GM23338 (cell line): ENCODE data around the gene FLOT1. TPM values are rescaled to one million over a fixed set of nuclear protein-coding genes. Genes with fewer than 3 reads are reported as not detected.

Source experiments
- ATAC-seq: fragments of 200-7000 bp; cut with Tn5 transposase; 3 replicates; pipeline ENCODE4 v1.9.1; 2020
- DNase-seq: peaks from one replicate; pipeline ENCODE4 v3.0.0-alpha.2; 2015; ENCODE audit warnings: low spot score
- H2AFZ ChIP-seq: fragments of 200-600 bp; sonication (generic); 2 replicates; pipeline ENCODE4 v1.8.0; 2016; ENCODE audit warnings: antibody characterized with exemption, mild to moderate bottlenecking, moderate library complexity
- H3F3A ChIP-seq: fragments of 200-600 bp; sonication (generic); replicated peaks from 2 replicates; pipeline ENCODE4 v1.8.0; 2017; ENCODE audit warnings: antibody characterized with exemption, mixed run types, low read depth
- H3K27ac ChIP-seq: fragments of 200-600 bp; sonication (generic); 2 replicates; pipeline ENCODE4 v1.6.1; 2016; ENCODE audit warnings: low read depth
- H3K27me3 ChIP-seq: fragments of 200-600 bp; sonication (generic); 2 replicates; pipeline ENCODE4 v1.8.0; 2016; ENCODE audit warnings: mild to moderate bottlenecking, mixed run types, moderate library complexity; ENCODE audit not compliant: insufficient read depth
- H3K36me3 ChIP-seq: fragments of 200-600 bp; sonication (generic); 2 replicates; pipeline ENCODE4 v1.8.0; 2016; ENCODE audit warnings: mild to moderate bottlenecking; ENCODE audit not compliant: insufficient read depth
- H3K4me1 ChIP-seq: fragments of 200-600 bp; sonication (generic); 2 replicates; pipeline ENCODE4 v1.8.0; 2016; ENCODE audit warnings: mild to moderate bottlenecking, moderate library complexity; ENCODE audit not compliant: insufficient read depth
- H3K4me2 ChIP-seq: fragments of 200-600 bp; sonication (generic); 2 replicates; pipeline ENCODE4 v1.7.1; 2017; ENCODE audit warnings: mixed run types
- H3K4me3 ChIP-seq: fragments of 200-600 bp; sonication (generic); 2 replicates; pipeline ENCODE4 v1.6.1; 2016; ENCODE audit warnings: mixed run types
- H3K79me2 ChIP-seq: fragments of 200-600 bp; sonication (generic); replicated peaks from 2 replicates; pipeline ENCODE4 v1.8.0; 2017; ENCODE audit warnings: mild to moderate bottlenecking; ENCODE audit not compliant: insufficient read depth
- H3K9me2 ChIP-seq: fragments of 200-600 bp; sonication (generic); 2 replicates; pipeline ENCODE4 v1.8.0; 2017; ENCODE audit not compliant: insufficient read depth
- H4K20me1 ChIP-seq: fragments of 200-600 bp; sonication (generic); replicated peaks from 2 replicates; pipeline ENCODE4 v1.8.0; 2017; ENCODE audit warnings: mild to moderate bottlenecking; ENCODE audit not compliant: insufficient read depth
- H3K27ac Mint-ChIP-seq: 2 replicates; pipeline ENCODE4 v1.8.0; 2020; ENCODE audit warnings: inconsistent platforms, mild to moderate bottlenecking, moderate library complexity, mixed read lengths
- H3K27me3 Mint-ChIP-seq: 3 replicates; pipeline ENCODE4 v1.8.0; 2022; ENCODE audit warnings: low read depth, mild to moderate bottlenecking, moderate library complexity, mixed read lengths, inconsistent platforms; ENCODE audit not compliant: insufficient read depth, poor library complexity
- H3K36me3 Mint-ChIP-seq: 3 replicates; pipeline ENCODE4 v1.8.0; 2021; ENCODE audit warnings: low read depth, mild to moderate bottlenecking, inconsistent platforms, moderate library complexity, mixed read lengths
- H3K4me1 Mint-ChIP-seq: 3 replicates; pipeline ENCODE4 v1.8.0; 2020; ENCODE audit warnings: mild to moderate bottlenecking, inconsistent platforms, mixed read lengths
- H3K4me3 Mint-ChIP-seq: 3 replicates; pipeline ENCODE4 v1.8.0; 2021; ENCODE audit warnings: moderate library complexity, mild to moderate bottlenecking, inconsistent platforms, mixed read lengths
- H3K9me3 Mint-ChIP-seq: 3 replicates; pipeline ENCODE4 v1.8.0; 2020; ENCODE audit warnings: moderate library complexity, mild to moderate bottlenecking, inconsistent platforms, mixed read lengths
- CREB1 ChIP-seq: fragments of 250-450 bp; sonication (Bioruptor Pico); IDR thresholded peaks from 2 replicates; pipeline ENCODE4 v1.5.0; 2020; ENCODE audit warnings: low read depth, mild to moderate bottlenecking, moderate library complexity
- CTCF ChIP-seq, 2 experiments: fragments of 200-600 bp in 1 of 2; sonication (generic) in 1 of 2; conservative IDR thresholded peaks; 2 replicates each; pipeline versions ENCODE4 v1.5.1 to v1.6.1; 2016 to 2017; ENCODE audit warnings: antibody characterized with exemption in 2 of 2, low read depth in 2 of 2, mild to moderate bottlenecking in 2 of 2, moderate library complexity in 1 of 2
- EZH2phosphoT487 ChIP-seq: fragments of 200-600 bp; sonication (generic); IDR thresholded peaks from one replicate; pipeline ENCODE4 v1.8.1; 2018; ENCODE audit warnings: antibody characterized with exemption; ENCODE audit not compliant: unreplicated experiment
- JUNB ChIP-seq: IDR thresholded peaks from one replicate; pipeline ENCODE4 v1.6.1; 2016; ENCODE audit warnings: antibody characterized with exemption; ENCODE audit not compliant: unreplicated experiment
- POLR2AphosphoS5 ChIP-seq: IDR thresholded peaks from 2 replicates; pipeline ENCODE4 v1.6.1; 2016; ENCODE audit warnings: antibody characterized with exemption, low read depth
- STAT1 ChIP-seq: IDR thresholded peaks from one replicate; pipeline ENCODE4 v1.6.1; 2016; ENCODE audit warnings: antibody characterized with exemption; ENCODE audit not compliant: unreplicated experiment
- ZNF114 ChIP-seq: fragments of 250-450 bp; sonication (Bioruptor Pico); IDR thresholded peaks from 2 replicates; pipeline ENCODE4 v1.5.0; 2020; ENCODE audit warnings: mild to moderate bottlenecking, moderate library complexity
- polyA plus RNA-seq: library from polyadenylated mRNA; unstranded; fragments of >200 nt; fragmentation: Nextera tagmentation; extraction: Ambion mirVana; gene quantifications from 2 replicates; pipeline ENCODE4 v1.2.1, GENCODE V29; 2016
- total RNA-seq: library from RNA; depleted of rRNA; stranded (reverse); fragments of >200 nt; shearing (Covaris generic); gene quantifications from 2 replicates; pipeline ENCODE4 v1.2.3, GENCODE V29; 2014
- TF ChIP-seq, protein P1 (sequence below): fragments of 250-450 bp; sonication (Bioruptor Pico); IDR thresholded peaks from 2 replicates; pipeline ENCODE4 v1.5.0; 2020; ENCODE audit warnings: mild to moderate bottlenecking, moderate library complexity
- TF ChIP-seq, protein P2 (sequence below): IDR thresholded peaks from one replicate; pipeline ENCODE4 v1.6.1; 2018; ENCODE audit warnings: antibody characterized with exemption; ENCODE audit not compliant: unreplicated experiment

Gene FLOT1
- total and polyA plus RNA-seq, 2 experiments from 2014 or later = 72.2 to 94.5 TPM

DNA sequence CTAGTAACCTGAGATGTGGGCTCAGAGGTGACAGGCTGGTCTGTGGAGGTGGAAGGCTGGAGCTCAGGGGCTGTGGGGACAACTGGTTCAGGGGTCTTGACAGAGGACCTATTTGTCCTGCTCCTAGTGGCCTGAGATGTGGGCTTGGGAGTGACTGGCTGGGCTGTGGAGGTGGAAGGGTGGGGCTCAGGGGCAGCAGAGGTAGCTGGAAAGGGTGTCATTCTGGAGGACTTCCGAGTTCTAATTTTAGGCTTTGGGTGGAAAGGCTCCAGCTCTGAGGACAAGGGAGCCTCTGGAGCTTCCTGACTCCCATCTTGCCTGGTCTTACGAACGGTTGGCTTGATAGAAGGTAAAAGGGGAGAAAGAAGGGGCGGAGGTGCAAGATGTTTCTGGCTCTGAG, 36.9 kb downstream of the FLOT1 start:
- H3F3A ChIP-seq = 0 out of 2 replicates have a peak, but pooled peaks cover 3% of the 10 kb centered on the region
- no peak for TF ChIP-seq EZH2phosphoT487
- TF ChIP-seq, protein P1, sequence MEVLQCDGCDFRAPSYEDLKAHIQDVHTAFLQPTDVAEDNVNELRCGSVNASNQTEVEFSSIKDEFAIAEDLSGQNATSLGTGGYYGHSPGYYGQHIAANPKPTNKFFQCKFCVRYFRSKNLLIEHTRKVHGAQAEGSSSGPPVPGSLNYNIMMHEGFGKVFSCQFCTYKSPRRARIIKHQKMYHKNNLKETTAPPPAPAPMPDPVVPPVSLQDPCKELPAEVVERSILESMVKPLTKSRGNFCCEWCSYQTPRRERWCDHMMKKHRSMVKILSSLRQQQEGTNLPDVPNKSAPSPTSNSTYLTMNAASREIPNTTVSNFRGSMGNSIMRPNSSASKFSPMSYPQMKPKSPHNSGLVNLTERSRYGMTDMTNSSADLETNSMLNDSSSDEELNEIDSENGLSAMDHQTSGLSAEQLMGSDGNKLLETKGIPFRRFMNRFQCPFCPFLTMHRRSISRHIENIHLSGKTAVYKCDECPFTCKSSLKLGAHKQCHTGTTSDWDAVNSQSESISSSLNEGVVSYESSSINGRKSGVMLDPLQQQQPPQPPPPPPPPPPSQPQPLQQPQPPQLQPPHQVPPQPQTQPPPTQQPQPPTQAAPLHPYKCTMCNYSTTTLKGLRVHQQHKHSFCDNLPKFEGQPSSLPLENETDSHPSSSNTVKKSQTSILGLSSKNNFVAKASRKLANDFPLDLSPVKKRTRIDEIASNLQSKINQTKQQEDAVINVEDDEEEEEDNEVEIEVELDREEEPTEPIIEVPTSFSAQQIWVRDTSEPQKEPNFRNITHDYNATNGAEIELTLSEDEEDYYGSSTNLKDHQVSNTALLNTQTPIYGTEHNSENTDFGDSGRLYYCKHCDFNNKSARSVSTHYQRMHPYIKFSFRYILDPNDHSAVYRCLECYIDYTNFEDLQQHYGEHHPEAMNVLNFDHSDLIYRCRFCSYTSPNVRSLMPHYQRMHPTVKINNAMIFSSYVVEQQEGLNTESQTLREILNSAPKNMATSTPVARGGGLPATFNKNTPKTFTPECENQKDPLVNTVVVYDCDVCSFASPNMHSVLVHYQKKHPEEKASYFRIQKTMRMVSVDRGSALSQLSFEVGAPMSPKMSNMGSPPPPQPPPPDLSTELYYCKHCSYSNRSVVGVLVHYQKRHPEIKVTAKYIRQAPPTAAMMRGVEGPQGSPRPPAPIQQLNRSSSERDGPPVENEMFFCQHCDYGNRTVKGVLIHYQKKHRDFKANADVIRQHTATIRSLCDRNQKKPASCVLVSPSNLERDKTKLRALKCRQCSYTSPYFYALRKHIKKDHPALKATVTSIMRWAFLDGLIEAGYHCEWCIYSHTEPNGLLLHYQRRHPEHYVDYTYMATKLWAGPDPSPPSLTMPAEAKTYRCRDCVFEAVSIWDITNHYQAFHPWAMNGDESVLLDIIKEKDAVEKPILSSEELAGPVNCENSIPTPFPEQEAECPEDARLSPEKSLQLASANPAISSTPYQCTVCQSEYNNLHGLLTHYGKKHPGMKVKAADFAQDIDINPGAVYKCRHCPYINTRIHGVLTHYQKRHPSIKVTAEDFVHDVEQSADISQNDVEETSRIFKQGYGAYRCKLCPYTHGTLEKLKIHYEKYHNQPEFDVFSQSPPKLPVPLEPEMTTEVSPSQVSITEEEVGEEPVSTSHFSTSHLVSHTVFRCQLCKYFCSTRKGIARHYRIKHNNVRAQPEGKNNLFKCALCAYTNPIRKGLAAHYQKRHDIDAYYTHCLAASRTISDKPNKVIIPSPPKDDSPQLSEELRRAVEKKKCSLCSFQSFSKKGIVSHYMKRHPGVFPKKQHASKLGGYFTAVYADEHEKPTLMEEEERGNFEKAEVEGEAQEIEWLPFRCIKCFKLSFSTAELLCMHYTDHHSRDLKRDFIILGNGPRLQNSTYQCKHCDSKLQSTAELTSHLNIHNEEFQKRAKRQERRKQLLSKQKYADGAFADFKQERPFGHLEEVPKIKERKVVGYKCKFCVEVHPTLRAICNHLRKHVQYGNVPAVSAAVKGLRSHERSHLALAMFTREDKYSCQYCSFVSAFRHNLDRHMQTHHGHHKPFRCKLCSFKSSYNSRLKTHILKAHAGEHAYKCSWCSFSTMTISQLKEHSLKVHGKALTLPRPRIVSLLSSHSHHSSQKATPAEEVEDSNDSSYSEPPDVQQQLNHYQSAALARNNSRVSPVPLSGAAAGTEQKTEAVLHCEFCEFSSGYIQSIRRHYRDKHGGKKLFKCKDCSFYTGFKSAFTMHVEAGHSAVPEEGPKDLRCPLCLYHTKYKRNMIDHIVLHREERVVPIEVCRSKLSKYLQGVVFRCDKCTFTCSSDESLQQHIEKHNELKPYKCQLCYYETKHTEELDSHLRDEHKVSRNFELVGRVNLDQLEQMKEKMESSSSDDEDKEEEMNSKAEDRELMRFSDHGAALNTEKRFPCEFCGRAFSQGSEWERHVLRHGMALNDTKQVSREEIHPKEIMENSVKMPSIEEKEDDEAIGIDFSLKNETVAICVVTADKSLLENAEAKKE (CRISPR knock-in tag) = no peak
- H3K4me1 Mint-ChIP-seq = peaks cover 7% of the 10 kb centered on the region

DNA sequence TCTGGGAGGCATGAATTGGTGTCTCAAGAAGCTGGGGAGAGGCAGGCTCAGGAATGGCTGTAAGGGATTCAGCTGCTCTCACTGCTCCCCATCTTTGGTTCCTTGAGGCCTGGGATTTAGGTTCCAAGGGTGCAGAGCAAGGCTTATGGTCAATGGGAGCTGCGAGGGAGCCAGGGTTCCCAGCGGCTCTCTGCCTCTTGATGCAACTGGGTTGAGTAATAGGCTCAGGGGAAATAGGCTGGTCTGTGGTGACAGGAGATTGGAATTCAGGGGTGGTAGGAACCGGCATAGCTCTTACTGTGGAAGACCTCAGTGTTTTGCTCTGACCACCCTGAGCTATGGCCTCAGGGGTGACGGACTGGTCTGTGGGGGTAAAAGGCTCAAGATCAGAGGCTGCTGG, 38.7 kb downstream of the FLOT1 start:
- peaks cover 12% of the 10 kb centered on the region for H3K4me1 Mint-ChIP-seq
- H3K4me3 ChIP-seq = no peak overlapping the region
- H3K36me3 ChIP-seq = peaks cover 27% of the 10 kb centered on the region
- DNase-seq = no peak
- H3K4me1 ChIP-seq = no peaks in the 10 kb centered on the region
- H3K27ac Mint-ChIP-seq = no peak overlapping the region
- H3F3A ChIP-seq = 0 out of 2 replicates have a peak, but pooled peaks cover 3% of the 10 kb centered on the region
- H3K27me3 ChIP-seq = no peaks in the 10 kb centered on the region
- peaks cover 8% of the 10 kb centered on the region for H3K27me3 Mint-ChIP-seq
- H2AFZ ChIP-seq = no peak overlapping the region
- H3K9me3 Mint-ChIP-seq = no peaks in the 10 kb centered on the region; the same call in 1 of the 3 replicates
- H3K9me2 ChIP-seq = no peaks in the 10 kb centered on the region
- ATAC-seq = no peak
- H3K27ac ChIP-seq = no peak overlapping the region
- H4K20me1 ChIP-seq = peaks cover 5% of the 10 kb centered on the region
- no peak overlapping the region for H3K4me2 ChIP-seq
- no peak overlapping the region; the same call in 2 of the 3 replicates for H3K4me3 Mint-ChIP-seq
- peaks cover 69% of the 10 kb centered on the region for H3K36me3 Mint-ChIP-seq
- no peaks in the 10 kb centered on the region for H3K79me2 ChIP-seq
- no peak for TF ChIP-seq CREB1 (CRISPR knock-in tag)
- no peak for TF ChIP-seq ZNF114 (CRISPR knock-in tag)
- TF ChIP-seq, protein P2, sequence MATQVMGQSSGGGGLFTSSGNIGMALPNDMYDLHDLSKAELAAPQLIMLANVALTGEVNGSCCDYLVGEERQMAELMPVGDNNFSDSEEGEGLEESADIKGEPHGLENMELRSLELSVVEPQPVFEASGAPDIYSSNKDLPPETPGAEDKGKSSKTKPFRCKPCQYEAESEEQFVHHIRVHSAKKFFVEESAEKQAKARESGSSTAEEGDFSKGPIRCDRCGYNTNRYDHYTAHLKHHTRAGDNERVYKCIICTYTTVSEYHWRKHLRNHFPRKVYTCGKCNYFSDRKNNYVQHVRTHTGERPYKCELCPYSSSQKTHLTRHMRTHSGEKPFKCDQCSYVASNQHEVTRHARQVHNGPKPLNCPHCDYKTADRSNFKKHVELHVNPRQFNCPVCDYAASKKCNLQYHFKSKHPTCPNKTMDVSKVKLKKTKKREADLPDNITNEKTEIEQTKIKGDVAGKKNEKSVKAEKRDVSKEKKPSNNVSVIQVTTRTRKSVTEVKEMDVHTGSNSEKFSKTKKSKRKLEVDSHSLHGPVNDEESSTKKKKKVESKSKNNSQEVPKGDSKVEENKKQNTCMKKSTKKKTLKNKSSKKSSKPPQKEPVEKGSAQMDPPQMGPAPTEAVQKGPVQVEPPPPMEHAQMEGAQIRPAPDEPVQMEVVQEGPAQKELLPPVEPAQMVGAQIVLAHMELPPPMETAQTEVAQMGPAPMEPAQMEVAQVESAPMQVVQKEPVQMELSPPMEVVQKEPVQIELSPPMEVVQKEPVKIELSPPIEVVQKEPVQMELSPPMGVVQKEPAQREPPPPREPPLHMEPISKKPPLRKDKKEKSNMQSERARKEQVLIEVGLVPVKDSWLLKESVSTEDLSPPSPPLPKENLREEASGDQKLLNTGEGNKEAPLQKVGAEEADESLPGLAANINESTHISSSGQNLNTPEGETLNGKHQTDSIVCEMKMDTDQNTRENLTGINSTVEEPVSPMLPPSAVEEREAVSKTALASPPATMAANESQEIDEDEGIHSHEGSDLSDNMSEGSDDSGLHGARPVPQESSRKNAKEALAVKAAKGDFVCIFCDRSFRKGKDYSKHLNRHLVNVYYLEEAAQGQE = no peak
- no peak for TF ChIP-seq JUNB
- TF ChIP-seq CTCF (conservative IDR thresholded peaks at IDR 0.05; ENCODE audit: low read depth in 2 of 2) = no peak
- TF ChIP-seq STAT1 = no peak
- no peak for TF ChIP-seq EZH2phosphoT487
- TF ChIP-seq POLR2AphosphoS5 = no peak

More for the DNA sequence above, 36.9 kb downstream of the FLOT1 start:
- DNase-seq = no peak
- H3K36me3 Mint-ChIP-seq = peaks cover 73% of the 10 kb centered on the region
- Histone ChIP-seq H3K36me3 (peaks cover 26% of the 10 kb centered on the region), H3K27me3 (no peaks in the 10 kb centered on the region), H3K4me3 (no peak overlapping the region), H3K4me2 (no peak overlapping the region), H4K20me1 (peaks cover 12% of the 10 kb centered on the region), H3K27ac (no peak overlapping the region), H3K79me2 (no peaks in the 10 kb centered on the region), H2AFZ (no peak overlapping the region), H3K4me1 (no peaks in the 10 kb centered on the region), H3K9me2 (no peaks in the 10 kb centered on the region)
- no peak overlapping the region for H3K27ac Mint-ChIP-seq
- H3K27me3 Mint-ChIP-seq = peaks cover 8% of the 10 kb centered on the region
- no peak overlapping the region for H3K4me3 Mint-ChIP-seq
- ATAC-seq = no peak
- no peaks in the 10 kb centered on the region; the same call in 1 of the 3 replicates for H3K9me3 Mint-ChIP-seq
